Measurements from ENCODE around the gene TPM4. TPM values are rescaled to one million over a fixed set of nuclear protein-coding genes. Genes with fewer than 3 reads are reported as not detected.

Gene TPM4
- total and polyA plus RNA-seq, 2 of the 13 experiments (the other 11 are each of a cell fraction or from before 2014, with no cell fraction given): 180 to 188 TPM

DNA sequence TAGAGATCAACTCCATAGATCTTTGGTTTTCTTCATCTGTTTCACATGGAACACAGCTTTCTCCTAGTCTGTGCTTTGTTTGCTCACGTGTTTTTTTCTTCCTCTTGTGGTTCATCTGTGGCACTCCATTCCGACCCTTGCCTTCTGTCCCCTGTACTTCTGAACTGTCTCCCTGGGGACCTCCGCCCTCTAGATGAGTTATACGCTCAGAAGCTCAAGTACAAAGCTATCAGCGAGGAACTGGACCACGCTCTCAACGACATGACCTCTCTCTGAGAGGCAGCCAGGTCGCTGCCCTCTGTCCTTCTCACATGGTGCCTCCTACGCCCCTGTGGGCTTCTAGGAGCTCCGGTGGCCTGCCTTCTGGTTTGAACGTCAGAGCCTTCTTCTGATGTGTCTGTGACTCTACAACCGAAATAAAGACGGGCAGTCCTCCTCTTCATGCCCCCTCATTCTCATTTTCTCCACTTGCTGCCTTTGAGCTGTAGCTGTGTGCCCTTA lies 18.8 kb downstream of the TPM4 start (continued):
- TF ChIP-seq, protein P1, sequence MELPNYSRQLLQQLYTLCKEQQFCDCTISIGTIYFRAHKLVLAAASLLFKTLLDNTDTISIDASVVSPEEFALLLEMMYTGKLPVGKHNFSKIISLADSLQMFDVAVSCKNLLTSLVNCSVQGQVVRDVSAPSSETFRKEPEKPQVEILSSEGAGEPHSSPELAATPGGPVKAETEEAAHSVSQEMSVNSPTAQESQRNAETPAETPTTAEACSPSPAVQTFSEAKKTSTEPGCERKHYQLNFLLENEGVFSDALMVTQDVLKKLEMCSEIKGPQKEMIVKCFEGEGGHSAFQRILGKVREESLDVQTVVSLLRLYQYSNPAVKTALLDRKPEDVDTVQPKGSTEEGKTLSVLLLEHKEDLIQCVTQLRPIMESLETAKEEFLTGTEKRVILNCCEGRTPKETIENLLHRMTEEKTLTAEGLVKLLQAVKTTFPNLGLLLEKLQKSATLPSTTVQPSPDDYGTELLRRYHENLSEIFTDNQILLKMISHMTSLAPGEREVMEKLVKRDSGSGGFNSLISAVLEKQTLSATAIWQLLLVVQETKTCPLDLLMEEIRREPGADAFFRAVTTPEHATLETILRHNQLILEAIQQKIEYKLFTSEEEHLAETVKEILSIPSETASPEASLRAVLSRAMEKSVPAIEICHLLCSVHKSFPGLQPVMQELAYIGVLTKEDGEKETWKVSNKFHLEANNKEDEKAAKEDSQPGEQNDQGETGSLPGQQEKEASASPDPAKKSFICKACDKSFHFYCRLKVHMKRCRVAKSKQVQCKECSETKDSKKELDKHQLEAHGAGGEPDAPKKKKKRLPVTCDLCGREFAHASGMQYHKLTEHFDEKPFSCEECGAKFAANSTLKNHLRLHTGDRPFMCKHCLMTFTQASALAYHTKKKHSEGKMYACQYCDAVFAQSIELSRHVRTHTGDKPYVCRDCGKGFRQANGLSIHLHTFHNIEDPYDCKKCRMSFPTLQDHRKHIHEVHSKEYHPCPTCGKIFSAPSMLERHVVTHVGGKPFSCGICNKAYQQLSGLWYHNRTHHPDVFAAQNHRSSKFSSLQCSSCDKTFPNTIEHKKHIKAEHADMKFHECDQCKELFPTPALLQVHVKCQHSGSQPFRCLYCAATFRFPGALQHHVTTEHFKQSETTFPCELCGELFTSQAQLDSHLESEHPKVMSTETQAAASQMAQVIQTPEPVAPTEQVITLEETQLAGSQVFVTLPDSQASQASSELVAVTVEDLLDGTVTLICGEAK (IDR thresholded peaks at IDR 0.05): no peak
- TF ChIP-seq, protein P1 (CRISPR knock-in tag; IDR thresholded peaks at IDR 0.05): no peak
- TF ChIP-seq FOXK2 (IDR thresholded peaks at IDR 0.05): no peak
- TF ChIP-seq, protein P2, sequence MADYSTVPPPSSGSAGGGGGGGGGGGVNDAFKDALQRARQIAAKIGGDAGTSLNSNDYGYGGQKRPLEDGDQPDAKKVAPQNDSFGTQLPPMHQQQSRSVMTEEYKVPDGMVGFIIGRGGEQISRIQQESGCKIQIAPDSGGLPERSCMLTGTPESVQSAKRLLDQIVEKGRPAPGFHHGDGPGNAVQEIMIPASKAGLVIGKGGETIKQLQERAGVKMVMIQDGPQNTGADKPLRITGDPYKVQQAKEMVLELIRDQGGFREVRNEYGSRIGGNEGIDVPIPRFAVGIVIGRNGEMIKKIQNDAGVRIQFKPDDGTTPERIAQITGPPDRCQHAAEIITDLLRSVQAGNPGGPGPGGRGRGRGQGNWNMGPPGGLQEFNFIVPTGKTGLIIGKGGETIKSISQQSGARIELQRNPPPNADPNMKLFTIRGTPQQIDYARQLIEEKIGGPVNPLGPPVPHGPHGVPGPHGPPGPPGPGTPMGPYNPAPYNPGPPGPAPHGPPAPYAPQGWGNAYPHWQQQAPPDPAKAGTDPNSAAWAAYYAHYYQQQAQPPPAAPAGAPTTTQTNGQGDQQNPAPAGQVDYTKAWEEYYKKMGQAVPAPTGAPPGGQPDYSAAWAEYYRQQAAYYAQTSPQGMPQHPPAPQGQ (CRISPR knock-in tag; IDR thresholded peaks at IDR 0.05; ENCODE audit: borderline replicate concordance): no peak
- no peak for TF ChIP-seq KLF6 (CRISPR knock-in tag; IDR thresholded peaks at IDR 0.05)
- no peak for TF ChIP-seq SYNCRIP (IDR thresholded peaks at IDR 0.05; ENCODE audit: insufficient read depth, low read depth, low read length)
- TF ChIP-seq, protein P3, sequence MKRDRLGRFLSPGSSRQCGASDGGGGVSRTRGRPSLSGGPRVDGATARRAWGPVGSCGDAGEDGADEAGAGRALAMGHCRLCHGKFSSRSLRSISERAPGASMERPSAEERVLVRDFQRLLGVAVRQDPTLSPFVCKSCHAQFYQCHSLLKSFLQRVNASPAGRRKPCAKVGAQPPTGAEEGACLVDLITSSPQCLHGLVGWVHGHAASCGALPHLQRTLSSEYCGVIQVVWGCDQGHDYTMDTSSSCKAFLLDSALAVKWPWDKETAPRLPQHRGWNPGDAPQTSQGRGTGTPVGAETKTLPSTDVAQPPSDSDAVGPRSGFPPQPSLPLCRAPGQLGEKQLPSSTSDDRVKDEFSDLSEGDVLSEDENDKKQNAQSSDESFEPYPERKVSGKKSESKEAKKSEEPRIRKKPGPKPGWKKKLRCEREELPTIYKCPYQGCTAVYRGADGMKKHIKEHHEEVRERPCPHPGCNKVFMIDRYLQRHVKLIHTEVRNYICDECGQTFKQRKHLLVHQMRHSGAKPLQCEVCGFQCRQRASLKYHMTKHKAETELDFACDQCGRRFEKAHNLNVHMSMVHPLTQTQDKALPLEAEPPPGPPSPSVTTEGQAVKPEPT (CRISPR knock-in tag; IDR thresholded peaks at IDR 0.05; ENCODE audit: low read depth): no peak
- no peak for TF ChIP-seq SIN3B (IDR thresholded peaks at IDR 0.05; ENCODE audit: low read length)
- TF ChIP-seq, protein P4, sequence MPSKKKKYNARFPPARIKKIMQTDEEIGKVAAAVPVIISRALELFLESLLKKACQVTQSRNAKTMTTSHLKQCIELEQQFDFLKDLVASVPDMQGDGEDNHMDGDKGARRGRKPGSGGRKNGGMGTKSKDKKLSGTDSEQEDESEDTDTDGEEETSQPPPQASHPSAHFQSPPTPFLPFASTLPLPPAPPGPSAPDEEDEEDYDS (CRISPR knock-in tag; IDR thresholded peaks at IDR 0.05): no peak
- no peak for TF ChIP-seq HNRNPH1 (optimal IDR thresholded peaks at IDR 0.05; ENCODE audit: low read depth, low read length)
- TF ChIP-seq ZSCAN20 (CRISPR knock-in tag; IDR thresholded peaks at IDR 0.05; ENCODE audit: borderline replicate concordance): no peak
- TF ChIP-seq, protein P5, sequence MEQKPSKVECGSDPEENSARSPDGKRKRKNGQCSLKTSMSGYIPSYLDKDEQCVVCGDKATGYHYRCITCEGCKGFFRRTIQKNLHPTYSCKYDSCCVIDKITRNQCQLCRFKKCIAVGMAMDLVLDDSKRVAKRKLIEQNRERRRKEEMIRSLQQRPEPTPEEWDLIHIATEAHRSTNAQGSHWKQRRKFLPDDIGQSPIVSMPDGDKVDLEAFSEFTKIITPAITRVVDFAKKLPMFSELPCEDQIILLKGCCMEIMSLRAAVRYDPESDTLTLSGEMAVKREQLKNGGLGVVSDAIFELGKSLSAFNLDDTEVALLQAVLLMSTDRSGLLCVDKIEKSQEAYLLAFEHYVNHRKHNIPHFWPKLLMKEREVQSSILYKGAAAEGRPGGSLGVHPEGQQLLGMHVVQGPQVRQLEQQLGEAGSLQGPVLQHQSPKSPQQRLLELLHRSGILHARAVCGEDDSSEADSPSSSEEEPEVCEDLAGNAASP (CRISPR knock-in tag; IDR thresholded peaks at IDR 0.05; ENCODE audit: borderline replicate concordance): no peak

Data from HepG2 (cell line).